Osteoblast (primary cell): Measurements from ENCODE around the gene HGFAC. TPM values are rescaled to one million over a fixed set of nuclear protein-coding genes. Genes with fewer than 3 reads are reported as not detected.

ENCODE experiments used
- DNase-seq: peaks from one replicate; pipeline ENCODE4 v3.0.0; 2011; ENCODE audit warnings: low spot score, mixed read lengths; ENCODE audit not compliant: insufficient read length; ENCODE audit errors: missing footprints
- H2AFZ ChIP-seq: 2 replicates; pipeline ENCODE4 v1.6.0; 2011; ENCODE audit warnings: mild to moderate bottlenecking, low read length
- H3K27ac ChIP-seq: 2 replicates; pipeline ENCODE4 v1.5.1; 2011; ENCODE audit warnings: mild to moderate bottlenecking, low read depth, low read length, moderate library complexity
- H3K27me3 ChIP-seq: 2 replicates; pipeline ENCODE4 v1.6.0; 2012; ENCODE audit warnings: mild to moderate bottlenecking, control low read depth, inconsistent platforms, low read length, moderate library complexity; ENCODE audit not compliant: insufficient read depth
- H3K36me3 ChIP-seq: 2 replicates; pipeline ENCODE4 v1.5.1; 2011; ENCODE audit warnings: mild to moderate bottlenecking, low read length, control low read depth, moderate library complexity; ENCODE audit not compliant: insufficient read depth
- H3K4me1 ChIP-seq: 2 replicates; pipeline ENCODE4 v1.5.1; 2011; ENCODE audit warnings: mild to moderate bottlenecking, low read length, control low read depth, moderate library complexity; ENCODE audit not compliant: insufficient read depth
- H3K4me2 ChIP-seq: 2 replicates; pipeline ENCODE4 v1.6.0; 2011; ENCODE audit warnings: mild to moderate bottlenecking, low read length; ENCODE audit not compliant: insufficient read depth
- H3K4me3 ChIP-seq: fragments of 200-600 bp; sonication (generic); 3 replicates; pipeline ENCODE4 v1.5.1; 2012; ENCODE audit warnings: mild to moderate bottlenecking, low read length, inconsistent platforms; ENCODE audit not compliant: insufficient read depth
- H3K79me2 ChIP-seq: 2 replicates; pipeline ENCODE4 v1.6.0; 2012; ENCODE audit warnings: mild to moderate bottlenecking, low read length, control low read depth, inconsistent platforms; ENCODE audit not compliant: insufficient read depth
- H3K9me3 ChIP-seq: 2 replicates; pipeline ENCODE4 v1.5.1; 2011; ENCODE audit warnings: low read depth, low read length, control low read depth
- H4K20me1 ChIP-seq: 2 replicates; pipeline ENCODE4 v1.6.0; 2012; ENCODE audit warnings: mild to moderate bottlenecking, low read length, control low read depth; ENCODE audit not compliant: insufficient read depth
- CTCF ChIP-seq: IDR thresholded peaks from 2 replicates; pipeline ENCODE4 v1.5.1; 2011; ENCODE audit warnings: mild to moderate bottlenecking, low read depth, low read length, moderate library complexity; ENCODE audit errors: extremely low read depth
- total RNA-seq: library from RNA; depleted of rRNA; stranded (reverse); fragments of >200 nt; gene quantifications from 2 replicates; pipeline ENCODE4 v1.2.3, GENCODE V29; 2012

HGFAC gene
- total RNA-seq, 1 donor: not detected

DNA sequence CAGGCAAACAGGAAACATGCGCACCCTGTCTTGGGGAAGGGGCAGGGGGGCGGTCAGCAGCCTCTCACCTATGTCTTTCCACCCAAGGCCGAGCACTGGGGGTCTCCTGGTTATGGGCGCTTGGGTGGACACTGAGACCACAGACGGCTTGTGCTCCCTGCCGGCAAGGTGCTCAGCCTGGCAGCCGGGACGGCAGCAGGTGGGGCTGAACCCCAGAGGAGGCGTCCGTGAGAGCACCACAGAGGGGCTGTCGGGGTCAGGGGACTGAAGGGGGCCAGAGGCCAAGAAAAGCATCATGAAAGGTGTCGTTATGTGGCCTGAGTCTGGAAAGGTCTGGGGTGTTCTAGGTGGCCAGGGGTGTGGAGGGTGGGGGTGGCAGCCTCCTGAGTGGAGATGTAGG lies 40.9 kb downstream of the HGFAC start:
- Histone ChIP-seq H4K20me1 (no peaks in the 10 kb centered on the region), H3K79me2 (no peaks in the 10 kb centered on the region), H3K4me1 (peaks cover 20% of the 10 kb centered on the region), H3K27ac (no peak overlapping the region), H2AFZ (no peak overlapping the region), H3K27me3 (no peaks in the 10 kb centered on the region), H3K4me2 (no peak overlapping the region), H3K36me3 (no peaks in the 10 kb centered on the region), H3K9me3 (no peaks in the 10 kb centered on the region), H3K4me3 (no peak overlapping the region)
- no peak for DNase-seq
- no peak for TF ChIP-seq CTCF

GRCh38 chr4:3483471-3483921 lies 41.7 kb downstream of the HGFAC start:
- no peaks in the 10 kb centered on the region for H3K36me3 ChIP-seq
- H3K27ac ChIP-seq: peak overlapping the region; percentile 83
- no peaks in the 10 kb centered on the region for H3K9me3 ChIP-seq
- TF ChIP-seq CTCF: no peak
- H3K4me2 ChIP-seq: no peak overlapping the region
- H3K4me1 ChIP-seq: peaks cover 20% of the 10 kb centered on the region
- H4K20me1 ChIP-seq: no peaks in the 10 kb centered on the region
- peak; percentile 95 for DNase-seq
- H2AFZ ChIP-seq: no peak overlapping the region
- H3K4me3 ChIP-seq: no peak overlapping the region
- H3K79me2 ChIP-seq: no peaks in the 10 kb centered on the region
- H3K27me3 ChIP-seq: no peaks in the 10 kb centered on the region

DNA sequence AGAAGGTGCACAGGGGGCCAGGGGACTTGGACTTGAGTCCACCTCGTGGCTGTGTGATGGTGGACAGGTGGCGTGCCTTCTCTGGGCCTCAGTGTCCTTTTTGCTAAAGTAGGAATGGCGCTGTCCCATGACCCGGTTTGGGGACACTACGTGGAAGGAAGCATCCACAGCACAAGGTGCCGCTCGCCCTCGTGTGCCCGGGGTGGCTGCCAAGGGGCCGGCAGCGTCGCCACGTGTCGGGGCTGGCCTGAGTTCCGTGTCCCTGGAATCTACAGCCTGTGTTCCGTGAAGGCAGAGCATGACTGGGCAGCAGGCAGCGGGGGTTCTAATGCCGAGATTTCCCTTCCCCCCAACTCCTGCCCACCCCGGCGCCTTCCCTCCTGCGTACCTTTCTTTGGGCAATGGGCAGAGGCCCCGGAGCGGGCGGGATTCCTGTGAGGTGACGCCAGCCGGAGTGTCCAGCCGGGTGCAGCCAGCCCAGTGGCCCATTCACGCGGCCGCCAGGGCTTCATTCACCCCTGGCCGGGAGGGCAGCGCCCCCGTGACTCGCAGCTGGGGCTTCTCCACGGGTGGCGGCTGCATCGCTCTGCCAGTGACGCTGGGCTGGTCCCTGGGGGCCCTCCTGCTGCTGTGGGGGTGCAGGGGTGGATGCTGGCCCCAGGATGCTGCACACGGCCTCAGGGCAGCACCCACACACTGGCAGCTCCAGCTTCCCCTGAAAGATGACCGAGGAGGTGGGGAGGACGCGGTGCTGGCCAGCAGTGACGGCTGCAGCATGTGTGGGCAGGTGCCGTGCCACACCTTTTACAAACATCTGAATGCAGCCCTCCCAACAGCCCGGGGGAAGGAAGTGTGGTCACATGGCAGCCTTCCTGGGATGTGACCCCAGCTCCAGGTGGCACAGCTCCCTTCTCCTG lies 42.5 kb downstream of the HGFAC start:
- peaks cover 20% of the 10 kb centered on the region for H3K4me1 ChIP-seq
- no peaks in the 10 kb centered on the region for H3K27me3 ChIP-seq
- no peaks in the 10 kb centered on the region for H3K79me2 ChIP-seq
- peak overlapping the region; percentile 68 for H3K4me2 ChIP-seq
- no peaks in the 10 kb centered on the region for H3K36me3 ChIP-seq
- H4K20me1 ChIP-seq: no peaks in the 10 kb centered on the region
- no peak for TF ChIP-seq CTCF
- peak; percentile 97 for DNase-seq
- no peak overlapping the region for H2AFZ ChIP-seq
- H3K27ac ChIP-seq: peak overlapping the region; percentile 83
- H3K4me3 ChIP-seq: peak overlapping the region; percentile 35
- no peaks in the 10 kb centered on the region for H3K9me3 ChIP-seq

DNA sequence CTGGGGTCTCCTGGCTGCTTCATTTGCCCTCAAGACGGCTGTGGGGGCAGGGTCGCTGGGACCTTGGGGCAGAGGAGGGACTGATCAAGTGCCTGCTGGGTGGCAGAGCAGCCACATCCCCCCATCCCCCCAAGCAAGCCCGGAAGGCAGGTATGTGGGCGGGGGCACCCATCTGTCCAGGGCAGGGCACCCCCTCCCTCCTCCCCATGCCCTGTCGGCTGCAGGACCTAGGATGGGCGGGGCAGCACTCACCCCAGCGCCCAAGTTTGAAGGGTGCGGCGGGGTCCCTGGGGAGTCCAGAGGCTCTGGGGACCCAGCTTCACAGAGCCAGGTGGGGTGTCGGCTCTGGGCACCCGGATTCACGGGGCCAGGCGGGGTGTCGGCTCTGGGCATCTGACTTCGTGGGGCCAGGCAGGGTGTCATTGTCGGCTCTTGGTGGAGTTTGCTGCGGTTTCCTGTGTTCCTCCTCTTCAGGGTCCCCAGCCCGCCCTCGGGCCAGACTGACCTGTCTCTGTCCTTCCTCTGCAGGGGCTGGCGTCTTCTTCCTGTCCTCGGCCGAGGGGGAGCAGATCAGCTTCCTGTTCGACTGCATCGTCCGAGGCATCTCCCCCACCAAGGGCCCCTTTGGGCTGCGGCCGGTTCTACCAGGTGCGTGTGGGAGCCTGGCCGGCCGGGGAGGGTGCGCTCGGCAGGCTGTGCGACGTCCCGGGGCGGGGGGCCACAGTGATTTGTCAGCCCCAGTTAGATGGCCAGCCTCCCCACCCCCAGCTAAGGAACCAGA lies 43.4 kb downstream of the HGFAC start:
- no peak for TF ChIP-seq CTCF
- Histone ChIP-seq H3K4me2 (peak overlapping the region; percentile 68), H2AFZ (no peak overlapping the region), H3K4me3 (peak overlapping the region; percentile 30), H3K27me3 (no peaks in the 10 kb centered on the region), H3K4me1 (peaks cover 24% of the 10 kb centered on the region), H3K79me2 (no peaks in the 10 kb centered on the region), H3K27ac (peak overlapping the region; percentile 45), H3K36me3 (no peaks in the 10 kb centered on the region), H3K9me3 (no peaks in the 10 kb centered on the region), H4K20me1 (no peaks in the 10 kb centered on the region)
- DNase-seq: no peak
